Measurements from ENCODE around the gene UNG. TPM values are rescaled to one million over a fixed set of nuclear protein-coding genes. Genes with fewer than 3 reads are reported as not detected.

UNG gene
- total and polyA plus RNA-seq, 2 of the 8 experiments (the other 6 are each of a cell fraction or from before 2014, with no cell fraction given) = 71.6 to 163 TPM

DNA sequence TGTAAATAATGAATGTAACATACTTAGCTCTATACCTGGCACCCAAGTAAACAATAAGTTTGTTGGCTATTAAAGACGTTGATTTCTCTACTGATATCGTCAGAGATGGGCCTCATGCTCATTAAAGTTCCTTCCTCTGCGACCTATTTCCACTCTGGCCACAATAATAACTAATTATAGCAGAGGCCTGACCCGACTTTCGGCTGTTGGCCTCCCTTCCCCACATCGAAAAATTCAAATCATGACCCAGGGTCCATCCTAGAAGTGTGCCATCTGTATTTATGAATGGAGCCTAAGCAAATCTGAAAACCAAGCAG lies 45.3 kb upstream of the UNG start (continued):
- TF ChIP-seq TAF7 (optimal IDR thresholded peaks at IDR 0.05; ENCODE audit: borderline replicate concordance, low read depth, low read length) (no peak), PHF8 (conservative IDR thresholded peaks at IDR 0.05; ENCODE audit: low read depth, low read length) (no peak), EGR1 (IDR thresholded peaks at IDR 0.05; ENCODE audit: borderline replicate concordance, low read depth, low read length) (no peak), EP300 (IDR thresholded peaks at IDR 0.05; ENCODE audit: borderline replicate concordance in 1 of 2, low read depth in 2 of 2, low read length in 2 of 2) (no peak), GTF2F1 (IDR thresholded peaks at IDR 0.05; ENCODE audit: borderline replicate concordance, low read depth, low read length) (no peak)
